Stomach (tissue), 9 donors: ENCODE measurements around the gene DAND5. TPM values are rescaled to one million over a fixed set of nuclear protein-coding genes. Genes with fewer than 3 reads are reported as not detected.

ENCODE experiments used
- DNase-seq, 2 donors: peaks; one replicate each; pipeline versions ENCODE4 v3.0.0 to v3.0.0-alpha.2; 2013 to 2019
- H3K27ac ChIP-seq, 5 donors: fragments of 200-600 bp in 4 of 5; sonication (generic) in 4 of 5; one replicate each; pipeline ENCODE4 v1.5.1; 2013 to 2019; ENCODE audit warnings: mild to moderate bottlenecking in 1 of 5, moderate library complexity in 1 of 5
- H3K27me3 ChIP-seq, 3 donors: fragments of 200-600 bp; sonication (generic); one replicate each; pipeline ENCODE4 v1.5.1; 2017 to 2019; ENCODE audit warnings: mixed run types in 1 of 3
- H3K36me3 ChIP-seq, 4 donors: fragments of 200-600 bp; sonication (generic); 1 replicate in 3 of 4; 2 replicates in 1 of 4; pipeline ENCODE4 v1.5.1; 2016 to 2019
- H3K4me1 ChIP-seq, 4 donors: fragments of 200-600 bp; sonication (generic); one replicate each; pipeline ENCODE4 v1.5.1; 2016 to 2019
- H3K4me3 ChIP-seq, 4 donors: fragments of 200-600 bp; sonication (generic) in 3 of 4; one replicate each; pipeline ENCODE4 v1.5.1; 2016 to 2019; ENCODE audit warnings: mild to moderate bottlenecking in 1 of 4
- H3K9me3 ChIP-seq, 4 donors: fragments of 200-600 bp; sonication (generic); one replicate each; pipeline ENCODE4 v1.5.1; 2016 to 2019
- CTCF ChIP-seq, 7 experiments: fragments of 450-650 bp in 4 of 7; fragments of 200-600 bp in 3 of 7; sonication (generic) in 3 of 7; IDR thresholded peaks; one replicate each; pipeline ENCODE4 v1.5.1; 2016 to 2019; ENCODE audit warnings: antibody characterized with exemption in 7 of 7, control low read depth in 2 of 7, mild to moderate bottlenecking in 1 of 7
- EP300 ChIP-seq: sonication (generic); formaldehyde crosslinking; IDR thresholded peaks from one replicate; pipeline ENCODE4 v1.6.1; 2017; ENCODE audit warnings: antibody characterized with exemption
- POLR2A ChIP-seq, 4 donors: fragments of 450-650 bp; IDR thresholded peaks; one replicate each; pipeline ENCODE4 v1.6.1; 2016; ENCODE audit warnings: antibody characterized with exemption in 4 of 4, control low read depth in 2 of 4, mild to moderate bottlenecking in 1 of 4, moderate library complexity in 1 of 4
- POLR2AphosphoS5 ChIP-seq, 3 donors: sonication (generic); formaldehyde crosslinking; IDR thresholded peaks; one replicate each; pipeline ENCODE4 v1.6.1; 2016; ENCODE audit warnings: antibody characterized with exemption in 3 of 3
- WGBS, 5 donors: extraction: QIAGEN DNeasy Blood & Tissue Kit in 3 of 5; methylation state at CpG; one replicate each; pipeline versions ENCODE4 v1.1.5 to v1.1.7; 2013 to 2018; 5-methylcytosine and 5-hydroxymethylcytosine counted together
- intact Hi-C: fragments of 100-400 bp; cut with DNase I; formaldehyde crosslinking; loops from one replicate; pipeline ENCODE4 v1.15.1; 2023; ENCODE audit warnings: low total_unique reads
- polyA plus RNA-seq, 3 donors: library from polyadenylated mRNA; stranded (reverse); fragments of 200-250 nt; gene quantifications; one replicate each; pipeline ENCODE4 v1.2.3, GENCODE V29; 2013
- total RNA-seq, 5 donors: library from RNA; depleted of rRNA; stranded (reverse); fragments of >200 nt; gene quantifications; one replicate each; pipeline versions ENCODE4 v1.1.0 to v1.2.3, GENCODE V29; 2014 to 2016
- donor health status: healthy with polysubstance abuse.
- donor health status: Bipolar disorder and iron deficiency.
- donor health status: healthy.

Gene DAND5
- total and polyA plus RNA-seq, 8 donors: 0.12 to 0.58 (median 0.13) TPM; not detected in 5

- peaks cover 52 to 81% (median 75%) of the 10 kb centered on the region in 4 donors for H3K4me1 ChIP-seq
- no peak for DNase-seq
- H3K27ac ChIP-seq: peak overlapping the region; percentile 90 to 95 (median 94)
- intact Hi-C loops: loop anchor here (5.0 kb wide), 1 partner anchor 34 kb away; no protein-coding TSS in a partner anchor
- H3K27me3 ChIP-seq: peaks cover 0 to 10% (median 6%) of the 10 kb centered on the region in 3 donors
- H3K36me3 ChIP-seq: peaks cover 0 to 9% (median 8%) of the 10 kb centered on the region in 4 donors
- H3K9me3 ChIP-seq: no peaks in the 10 kb centered on the region
- H3K4me3 ChIP-seq: peak overlapping the region; percentile 76 to 82 (median 79)
- 56 to 64% (median 58%) methylated on average over 31 to 32 of the region's 32 CpGs for WGBS, 5 donors
- TF ChIP-seq EP300 (no peak), CTCF (IDR thresholded peaks at IDR 0.05) (no peak), POLR2AphosphoS5 (IDR thresholded peaks at IDR 0.05) (no peak), POLR2A (IDR thresholded peaks at IDR 0.05) (no peak)
Measured at GRCh38 chr19:12997967-12998940, 28.9 kb downstream of the DAND5 start.

GRCh38 chr19:13001166-13001501 lies 31.8 kb downstream of the DAND5 start:
- Histone ChIP-seq H3K4me1 (peaks cover 81 to 100% (median 99%) of the 10 kb centered on the region in 4 donors), H3K27ac (peak overlapping the region; percentile 90 to 94 (median 92)), H3K4me3 (peak overlapping the region in 3 of 4 donors; percentile 34 to 41 (median 40)), H3K9me3 (no peaks in the 10 kb centered on the region), H3K36me3 (peaks cover 0 to 9% (median 8%) of the 10 kb centered on the region in 4 donors), H3K27me3 (peaks cover 0 to 7% (median 4%) of the 10 kb centered on the region in 3 donors)
- WGBS, 5 donors: 70 to 90% (median 81%) methylated on average over 17 to 19 of the region's 19 CpGs
- intact Hi-C loops: no loop called here
- no peak for TF ChIP-seq POLR2AphosphoS5 (IDR thresholded peaks at IDR 0.05)
- TF ChIP-seq EP300: no peak
- no peak for DNase-seq

- DNase-seq: peak in 1 of 2 donors; percentile 65
- H3K9me3 ChIP-seq: no peaks in the 10 kb centered on the region
- peaks cover 86 to 100% (median 99%) of the 10 kb centered on the region in 4 donors for H3K4me1 ChIP-seq
- peak overlapping the region; percentile 90 to 94 (median 92) for H3K27ac ChIP-seq
- 37 to 57% (median 44%) methylated on average over 20 to 41 of the region's 41 CpGs for WGBS, 5 donors
- H3K27me3 ChIP-seq: peaks cover 0 to 2% (median 0%) of the 10 kb centered on the region in 3 donors
- peak overlapping the region; percentile 34 to 41 (median 40) for H3K4me3 ChIP-seq
- intact Hi-C loops: no loop called here
- peaks cover 0 to 9% (median 8%) of the 10 kb centered on the region in 4 donors for H3K36me3 ChIP-seq
- TF ChIP-seq POLR2AphosphoS5 (IDR thresholded peaks at IDR 0.05) (peak in 1 of 3 donors; percentile 72), EP300 (no peak)
Measured at GRCh38 chr19:13001502-13002165, 32.3 kb downstream of the DAND5 start.

GRCh38 chr19:13002166-13002898 lies 33.0 kb downstream of the DAND5 start:
- intact Hi-C loops: no loop called here
- Histone ChIP-seq H3K4me3 (peak overlapping the region; percentile 34 to 41 (median 40)), H3K9me3 (no peaks in the 10 kb centered on the region), H3K27me3 (no peaks in the 10 kb centered on the region), H3K36me3 (peaks cover 0 to 9% (median 8%) of the 10 kb centered on the region in 4 donors), H3K4me1 (peaks cover 86 to 100% (median 99%) of the 10 kb centered on the region in 4 donors), H3K27ac (peak overlapping the region; percentile 90 to 94 (median 92))
- peak; percentile 73 to 92 for DNase-seq
- TF ChIP-seq POLR2AphosphoS5 (IDR thresholded peaks at IDR 0.05) (peak in 1 of 3 donors; percentile 29), CTCF (IDR thresholded peaks at IDR 0.05) (no peak)
- 17 to 36% (median 28%) methylated on average over 21 to 29 of the region's 29 CpGs for WGBS, 5 donors
